Measurements from ENCODE around the gene MYOCOS.
"Not testable (repeated sequence)": the region's sequence is repeated elsewhere in the genome, so short reads cannot be mapped to it uniquely, and the experiment has no call there.

The MYOCOS gene

GRCh38 chr1:171625225-171625624 lies 3.2 kb downstream of the MYOCOS start:
- no peak for DNase-seq (ENCODE audit: low read depth, low spot score)

- no peak for DNase-seq (ENCODE audit: low read depth, low spot score)
Observed at GRCh38 chr1:171627020-171627419, 5.0 kb downstream of the MYOCOS start.

- DNase-seq (ENCODE audit: low read depth, low spot score): no peak
Observed at GRCh38 chr1:171628225-171628624, 6.2 kb downstream of the MYOCOS start.

- no peak for DNase-seq (ENCODE audit: low read depth, low spot score)
Observed at GRCh38 chr1:171635661-171636060, 13.6 kb downstream of the MYOCOS start.

GRCh38 chr1:171636141-171636540 lies 14.1 kb downstream of the MYOCOS start:
- no peak for DNase-seq (ENCODE audit: low read depth, low spot score)

GRCh38 chr1:171637928-171638576 lies 16.0 kb downstream of the MYOCOS start:
- no peak for DNase-seq (ENCODE audit: low read depth, low spot score)

DNA sequence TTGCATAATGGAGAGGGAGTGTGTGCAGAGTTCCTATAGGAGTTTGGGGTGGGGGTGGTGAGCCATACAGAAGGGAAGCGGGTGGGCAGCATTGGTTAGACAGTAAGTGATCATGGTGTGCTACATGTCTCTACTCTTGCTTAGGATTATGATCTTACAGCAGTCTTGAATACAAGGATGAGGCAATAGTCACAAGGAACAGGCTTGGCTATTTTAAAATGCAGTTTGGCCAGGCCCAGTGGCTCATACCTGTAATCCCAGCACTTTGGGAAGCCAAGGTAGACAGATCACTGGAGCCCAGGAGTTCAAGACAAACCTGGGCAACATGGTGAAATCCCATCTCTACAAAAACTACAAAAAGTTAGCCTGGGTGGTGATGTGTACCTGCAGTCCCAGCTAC lies 18.2 kb downstream of the MYOCOS start:
- DNase-seq (ENCODE audit: low read depth, low spot score): no peak

DNA sequence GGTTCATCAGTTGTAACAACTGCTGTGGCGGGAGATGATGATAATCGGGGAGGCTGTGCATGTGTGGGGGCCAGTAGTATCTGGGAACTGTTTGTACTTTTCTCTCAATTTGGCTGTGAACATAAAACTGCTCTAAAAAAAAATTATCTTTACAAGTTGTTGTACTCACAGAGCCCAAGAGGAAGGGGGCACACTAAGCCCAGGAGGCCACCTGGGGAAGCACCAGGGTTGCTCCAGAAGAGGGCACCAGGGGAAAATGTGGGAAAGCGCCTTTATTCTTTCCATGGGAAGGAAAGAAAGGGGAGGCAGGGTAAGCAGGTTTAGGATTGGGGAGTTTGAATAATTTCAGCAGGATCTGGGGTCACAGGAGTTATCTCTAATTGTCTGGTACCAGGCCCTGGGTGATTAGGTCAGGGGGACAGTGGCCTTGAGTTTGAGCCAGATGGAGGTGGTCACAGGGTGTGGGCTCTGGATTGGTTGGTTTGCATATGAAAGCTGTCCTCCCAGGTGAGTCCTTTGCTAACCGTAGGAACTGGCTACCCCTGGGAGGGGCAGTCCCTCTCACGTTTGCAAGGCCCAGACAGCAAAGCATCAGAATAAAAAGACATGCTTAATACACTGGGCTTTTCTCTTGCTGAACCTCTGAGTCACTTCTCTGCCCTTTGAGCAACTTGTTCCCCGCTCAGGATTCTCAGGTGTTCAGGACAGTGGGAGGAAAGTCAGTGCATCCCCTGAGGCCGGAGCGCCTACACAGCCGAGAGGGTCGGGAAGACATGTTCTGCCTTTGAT lies 19.2 kb downstream of the MYOCOS start:
- no peak for DNase-seq (ENCODE audit: low read depth, low spot score)

GRCh38 chr1:171642197-171642596 lies 20.2 kb downstream of the MYOCOS start:
- DNase-seq (ENCODE audit: low read depth, low spot score): no peak

DNA sequence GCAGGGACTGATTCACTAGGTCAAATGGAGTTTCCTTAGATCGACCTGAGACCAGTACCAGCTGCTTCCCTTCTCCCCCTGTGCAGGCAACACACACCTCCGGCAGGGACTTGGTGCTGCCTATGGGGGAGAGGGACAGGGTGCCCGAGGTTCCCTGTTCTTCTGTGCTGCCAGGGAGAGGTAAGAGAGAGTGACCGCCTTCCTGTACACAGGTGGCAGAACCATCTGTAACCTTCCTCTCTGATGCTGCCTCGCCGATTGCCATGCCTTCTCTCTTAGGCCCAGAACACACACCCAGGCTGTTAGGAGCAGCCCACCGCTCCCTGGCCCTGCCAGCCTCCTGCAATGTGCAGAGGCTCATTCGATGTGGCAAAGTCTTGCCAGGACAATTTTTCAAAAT lies 21.1 kb downstream of the MYOCOS start:
- no peak for DNase-seq (ENCODE audit: low read depth, low spot score)

- peak; percentile 47 for DNase-seq (ENCODE audit: low read depth, low spot score)
Observed at GRCh38 chr1:171644805-171645483, 22.9 kb downstream of the MYOCOS start.

DNA sequence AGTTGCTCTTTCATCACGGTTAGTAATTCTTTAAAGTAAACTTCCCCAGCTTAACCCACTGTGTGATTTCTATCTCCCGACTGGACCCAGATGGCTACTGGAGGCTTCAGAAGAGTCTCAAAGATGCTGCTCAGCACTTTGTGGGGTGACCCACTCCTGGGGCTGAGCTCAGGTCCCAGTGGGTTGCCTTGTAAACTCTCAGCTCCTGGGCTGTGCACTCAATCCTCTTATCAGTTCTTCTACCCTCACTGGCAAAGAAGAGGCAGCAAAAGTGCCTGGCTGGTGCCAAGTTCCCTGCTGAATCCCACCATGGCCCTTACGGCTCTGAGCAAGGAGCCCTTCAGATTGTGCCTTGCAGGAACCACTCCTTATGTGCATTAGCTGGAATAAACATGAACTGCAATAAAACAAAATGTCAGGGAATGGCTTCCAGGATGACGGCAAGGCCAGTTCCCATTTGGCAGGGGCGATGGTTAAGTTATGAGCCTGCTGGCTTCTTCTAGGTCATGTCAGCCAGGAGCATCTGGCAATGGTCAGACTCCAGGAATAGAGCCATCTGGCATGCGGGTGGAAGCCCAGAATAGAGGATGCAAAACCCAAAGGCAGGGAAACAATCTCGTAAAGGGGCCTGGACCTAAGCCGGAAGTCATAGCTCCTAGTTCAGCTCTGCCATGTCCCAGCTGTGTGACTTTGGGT lies 23.7 kb downstream of the MYOCOS start:
- DNase-seq (ENCODE audit: low read depth, low spot score): no peak

DNA sequence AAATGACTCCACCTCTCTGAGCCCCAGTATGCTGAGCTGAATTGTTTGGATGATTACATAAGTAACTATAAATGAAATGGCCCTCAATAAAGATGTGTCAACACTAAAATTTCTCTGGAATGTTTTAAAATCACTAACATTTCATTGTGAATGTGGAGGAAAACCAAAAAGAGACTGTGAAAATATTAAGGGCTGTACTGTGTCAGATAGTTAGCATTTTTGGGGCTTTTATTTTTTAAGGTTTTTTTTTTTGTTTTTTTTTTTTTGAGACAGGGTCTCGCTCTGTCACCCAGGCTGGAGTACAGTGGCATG lies 24.2 kb downstream of the MYOCOS start:
- no peak for DNase-seq (ENCODE audit: low read depth, low spot score)

- DNase-seq (ENCODE audit: low read depth, low spot score): no peak
Observed at GRCh38 chr1:171652234-171652822, 30.3 kb downstream of the MYOCOS start, which contains the start of gene MYOC. Gene MYOC (minus strand): TSS chr1:171652688. CDS start chr1:171652611, 77 bp downstream.

DNA sequence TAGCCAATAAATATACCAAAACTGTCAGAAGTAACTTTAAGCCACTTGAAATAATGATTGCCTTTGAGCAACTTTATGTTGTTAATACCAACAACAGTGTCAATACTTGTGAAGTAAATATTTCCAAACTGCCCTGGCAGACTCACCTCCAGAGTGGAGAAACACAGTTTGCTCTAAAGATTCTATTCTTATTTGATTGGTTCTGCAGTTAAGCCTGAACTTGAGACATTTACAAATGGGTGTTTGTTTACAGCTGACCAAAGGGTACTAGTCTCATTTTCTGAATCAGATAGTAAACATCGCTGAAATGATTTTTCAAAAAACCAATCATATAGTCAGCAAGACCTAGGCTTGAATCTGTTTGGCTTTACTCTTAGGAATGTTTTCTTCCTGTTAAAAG lies 31.8 kb downstream of the MYOCOS start:
- DNase-seq (ENCODE audit: low read depth, low spot score): no peak

DNA sequence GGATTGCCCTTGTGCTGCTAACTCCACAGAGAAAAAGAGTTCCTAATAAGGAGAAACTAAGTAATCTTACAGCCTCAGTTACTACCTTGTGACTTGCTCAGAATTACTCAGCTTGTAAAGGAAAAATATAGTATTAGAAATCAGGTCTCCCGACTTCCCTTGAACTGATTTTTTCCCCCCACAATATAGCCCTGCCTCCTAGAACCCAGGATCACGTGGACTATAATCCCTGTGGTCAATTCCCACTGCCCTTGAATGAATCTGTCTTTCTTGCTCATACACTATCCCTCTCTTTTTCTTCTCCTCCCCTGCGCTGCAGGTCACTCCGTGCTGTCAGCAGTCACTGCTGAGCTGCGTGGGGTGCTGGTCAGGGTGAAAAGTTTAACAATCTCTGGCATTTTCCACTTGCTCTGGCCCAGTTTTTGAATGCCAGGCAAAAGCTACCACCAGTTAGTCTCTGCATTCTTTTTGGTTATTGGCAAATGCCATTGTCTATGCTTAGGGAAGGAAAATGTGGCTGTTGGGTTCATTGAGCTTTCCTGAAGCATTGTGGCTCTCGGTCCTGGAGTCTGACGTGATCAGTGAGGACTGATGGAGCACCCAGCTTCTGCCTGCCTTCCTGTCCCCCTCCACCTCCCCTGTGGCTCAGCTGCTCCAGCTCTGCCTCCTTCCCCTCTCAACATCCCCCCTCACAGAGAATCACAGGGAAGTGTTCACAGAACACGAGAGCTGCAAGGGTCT lies 32.3 kb downstream of the MYOCOS start:
- DNase-seq (ENCODE audit: low read depth, low spot score): no peak

DNA sequence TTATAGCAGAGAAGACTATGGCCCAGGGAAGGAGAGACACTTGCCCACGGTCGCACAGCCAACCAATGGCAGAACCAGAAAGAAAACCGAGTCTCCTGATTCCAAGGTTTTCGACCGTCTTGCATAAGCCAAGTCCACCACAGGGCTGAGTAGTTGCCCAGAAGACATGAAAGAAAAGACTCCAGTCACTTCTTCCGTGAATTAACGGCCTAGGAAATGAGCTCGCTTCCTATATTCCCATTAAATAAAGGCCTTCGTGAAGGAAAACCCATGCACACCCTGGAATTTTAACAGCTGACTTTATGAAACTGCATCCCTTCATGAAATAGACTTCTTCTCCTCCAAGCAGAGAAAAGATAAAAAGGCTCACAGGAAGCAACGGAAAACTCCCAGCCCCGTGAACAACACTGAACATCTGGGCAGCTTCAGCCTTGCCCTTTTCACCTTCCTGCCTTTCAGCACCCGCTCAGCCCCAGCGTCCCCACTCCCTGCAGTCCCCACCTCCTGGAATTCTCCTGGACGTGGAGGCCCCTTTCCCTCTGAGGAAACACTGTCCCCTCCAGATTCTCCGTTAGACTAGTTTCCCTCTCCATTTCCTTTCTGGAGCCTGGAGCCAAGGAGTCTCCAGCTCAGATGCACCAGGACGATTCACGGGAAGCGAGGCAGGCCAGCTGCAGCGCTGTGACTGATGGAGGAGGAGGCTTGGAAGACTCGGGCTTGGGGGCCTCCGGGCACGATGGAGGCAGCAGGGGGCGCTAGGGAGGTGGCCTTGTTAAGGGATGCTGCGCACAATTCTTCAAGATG lies 33.1 kb downstream of the MYOCOS start:
- peak; percentile 11 for DNase-seq (ENCODE audit: low read depth, low spot score)

DNA sequence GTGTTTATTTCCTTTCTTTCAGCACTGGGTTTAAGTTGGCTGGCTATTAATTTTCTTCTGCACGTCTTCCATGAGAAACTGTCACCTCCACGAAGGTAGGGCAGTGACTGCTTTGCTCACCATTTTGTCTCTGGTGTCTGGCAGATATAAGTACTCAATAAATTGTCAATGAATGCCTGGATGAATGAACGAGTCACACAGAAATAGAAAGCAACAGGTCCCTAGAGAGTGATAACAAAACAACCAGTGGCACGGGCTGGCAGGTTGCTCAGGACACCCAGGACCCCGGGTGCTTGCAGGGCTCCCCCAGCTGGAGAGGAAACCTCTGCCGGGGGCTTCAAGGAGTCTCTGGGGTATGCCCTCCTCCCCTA lies 33.7 kb downstream of the MYOCOS start:
- no peak for DNase-seq (ENCODE audit: low read depth, low spot score)

DNA sequence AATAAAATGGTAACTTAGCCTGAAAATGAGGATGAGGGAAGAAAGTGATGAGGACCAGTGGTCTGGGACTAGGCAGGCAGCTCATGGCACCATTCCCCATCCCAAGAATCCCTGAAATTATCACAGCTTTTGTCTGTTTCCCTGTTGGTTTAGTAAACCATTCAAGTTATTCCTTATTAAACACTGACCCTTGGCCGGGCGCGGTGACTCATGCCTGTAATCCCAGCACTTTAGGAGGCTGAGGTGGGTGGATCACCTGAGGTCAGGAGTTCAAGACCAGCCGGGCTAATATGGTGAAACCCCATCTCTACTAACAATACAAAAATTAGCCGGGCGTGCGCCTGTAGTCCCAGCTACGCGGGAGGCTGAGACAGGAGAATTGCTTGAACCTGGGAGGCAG lies 34.2 kb downstream of the MYOCOS start:
- DNase-seq (ENCODE audit: low read depth, low spot score): not testable (repeated sequence)

- DNase-seq (ENCODE audit: low read depth, low spot score): no peak
Observed at GRCh38 chr1:171661076-171661650, 39.1 kb downstream of the MYOCOS start.

All from brain pericyte (primary cell).